ENCODE results near the gene MATR3.
"Not testable (repeated sequence)": the region's sequence is repeated elsewhere in the genome, so short reads cannot be mapped to it uniquely, and the experiment has no call there.

MATR3 gene

DNA sequence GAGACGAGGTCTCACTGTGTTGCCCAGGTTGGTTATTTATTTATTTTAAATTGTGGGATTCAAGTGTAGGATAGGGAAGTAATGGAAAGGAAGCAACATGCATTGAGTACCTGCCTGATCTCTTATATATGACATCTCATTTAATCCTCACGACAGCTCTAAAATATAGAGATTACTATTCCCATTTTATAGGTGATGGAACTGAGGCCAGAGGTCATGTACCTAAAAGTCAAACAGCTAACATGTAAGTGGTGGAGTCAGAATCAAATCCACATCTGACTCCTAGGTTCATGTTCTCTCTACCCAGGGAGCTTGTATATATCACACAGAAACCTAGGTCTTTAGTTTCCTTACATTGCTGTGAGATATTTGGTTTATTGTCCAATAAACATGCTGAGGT, 26.1 kb upstream of the MATR3 start:
- no peak overlapping the region for H3K27ac ChIP-seq
- TF ChIP-seq, protein P1, sequence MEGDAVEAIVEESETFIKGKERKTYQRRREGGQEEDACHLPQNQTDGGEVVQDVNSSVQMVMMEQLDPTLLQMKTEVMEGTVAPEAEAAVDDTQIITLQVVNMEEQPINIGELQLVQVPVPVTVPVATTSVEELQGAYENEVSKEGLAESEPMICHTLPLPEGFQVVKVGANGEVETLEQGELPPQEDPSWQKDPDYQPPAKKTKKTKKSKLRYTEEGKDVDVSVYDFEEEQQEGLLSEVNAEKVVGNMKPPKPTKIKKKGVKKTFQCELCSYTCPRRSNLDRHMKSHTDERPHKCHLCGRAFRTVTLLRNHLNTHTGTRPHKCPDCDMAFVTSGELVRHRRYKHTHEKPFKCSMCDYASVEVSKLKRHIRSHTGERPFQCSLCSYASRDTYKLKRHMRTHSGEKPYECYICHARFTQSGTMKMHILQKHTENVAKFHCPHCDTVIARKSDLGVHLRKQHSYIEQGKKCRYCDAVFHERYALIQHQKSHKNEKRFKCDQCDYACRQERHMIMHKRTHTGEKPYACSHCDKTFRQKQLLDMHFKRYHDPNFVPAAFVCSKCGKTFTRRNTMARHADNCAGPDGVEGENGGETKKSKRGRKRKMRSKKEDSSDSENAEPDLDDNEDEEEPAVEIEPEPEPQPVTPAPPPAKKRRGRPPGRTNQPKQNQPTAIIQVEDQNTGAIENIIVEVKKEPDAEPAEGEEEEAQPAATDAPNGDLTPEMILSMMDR (conservative IDR thresholded peaks at IDR 0.05): no peak

DNA sequence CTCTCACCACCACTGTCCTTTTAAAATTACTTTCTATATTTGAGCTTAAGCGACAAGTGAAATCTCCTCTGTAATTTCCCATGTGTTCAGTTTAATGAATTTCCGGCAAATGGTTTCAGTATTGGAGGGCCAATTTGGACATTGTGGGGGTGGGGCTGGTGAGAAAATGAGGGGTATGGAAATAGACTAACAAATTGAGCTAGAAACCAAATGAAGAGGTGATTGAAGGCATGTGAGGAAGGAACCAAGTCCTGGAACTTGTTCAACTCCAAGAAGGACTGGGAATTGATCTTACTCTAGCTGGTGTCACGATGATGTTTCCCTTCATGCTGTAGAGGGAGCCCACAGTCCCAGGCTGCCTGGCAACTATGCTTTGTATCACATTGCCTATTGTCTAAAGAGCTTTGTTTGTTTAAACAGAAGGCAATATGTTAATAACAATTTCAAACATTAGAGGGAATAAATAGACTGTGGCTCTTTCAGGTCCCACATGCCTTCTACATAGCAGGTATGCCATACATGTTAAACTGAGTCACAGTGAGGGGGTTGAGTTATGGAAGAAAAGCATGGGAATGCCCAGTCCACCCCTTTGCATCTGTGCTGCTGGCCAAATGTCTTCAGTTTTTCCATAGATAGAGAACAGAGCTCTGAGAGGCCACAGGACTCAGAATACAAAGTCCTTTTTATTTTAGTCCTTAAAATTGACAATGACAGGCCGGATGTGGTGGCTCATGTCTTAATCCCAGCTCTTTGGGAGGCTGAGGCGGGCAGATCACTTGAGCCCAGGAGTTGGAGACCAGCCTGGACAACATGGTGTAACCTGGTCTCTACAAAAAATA, 25.0 kb upstream of the MATR3 start:
- TF ChIP-seq, protein P1 (conservative IDR thresholded peaks at IDR 0.05): 0 out of 2 replicates have a peak, but pooled peaks have one; percentile 6

DNA sequence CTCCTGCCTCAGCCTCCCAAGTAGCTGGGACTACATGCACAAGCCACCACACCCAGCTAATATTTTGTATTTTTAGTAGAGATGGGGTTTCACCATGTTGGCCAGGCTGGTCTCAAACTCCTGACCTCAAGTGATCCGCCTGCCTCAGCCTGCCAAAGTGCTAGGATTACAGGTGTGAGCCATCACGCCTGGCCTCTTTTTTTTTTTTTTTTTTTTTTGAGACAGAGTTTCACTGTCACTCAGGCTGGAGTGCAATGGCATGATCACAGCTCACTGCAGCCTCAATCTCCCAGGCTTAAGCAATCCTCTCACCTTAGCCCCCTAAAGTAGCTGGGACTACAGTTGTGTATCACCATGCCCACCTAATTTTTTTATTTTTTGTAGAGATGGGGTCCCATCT, 22.8 kb upstream of the MATR3 start:
- not testable (repeated sequence) for H3K27ac ChIP-seq

More for the DNA sequence above, 25.0 kb upstream of the MATR3 start:
- no peak overlapping the region for H3K27ac ChIP-seq

DNA sequence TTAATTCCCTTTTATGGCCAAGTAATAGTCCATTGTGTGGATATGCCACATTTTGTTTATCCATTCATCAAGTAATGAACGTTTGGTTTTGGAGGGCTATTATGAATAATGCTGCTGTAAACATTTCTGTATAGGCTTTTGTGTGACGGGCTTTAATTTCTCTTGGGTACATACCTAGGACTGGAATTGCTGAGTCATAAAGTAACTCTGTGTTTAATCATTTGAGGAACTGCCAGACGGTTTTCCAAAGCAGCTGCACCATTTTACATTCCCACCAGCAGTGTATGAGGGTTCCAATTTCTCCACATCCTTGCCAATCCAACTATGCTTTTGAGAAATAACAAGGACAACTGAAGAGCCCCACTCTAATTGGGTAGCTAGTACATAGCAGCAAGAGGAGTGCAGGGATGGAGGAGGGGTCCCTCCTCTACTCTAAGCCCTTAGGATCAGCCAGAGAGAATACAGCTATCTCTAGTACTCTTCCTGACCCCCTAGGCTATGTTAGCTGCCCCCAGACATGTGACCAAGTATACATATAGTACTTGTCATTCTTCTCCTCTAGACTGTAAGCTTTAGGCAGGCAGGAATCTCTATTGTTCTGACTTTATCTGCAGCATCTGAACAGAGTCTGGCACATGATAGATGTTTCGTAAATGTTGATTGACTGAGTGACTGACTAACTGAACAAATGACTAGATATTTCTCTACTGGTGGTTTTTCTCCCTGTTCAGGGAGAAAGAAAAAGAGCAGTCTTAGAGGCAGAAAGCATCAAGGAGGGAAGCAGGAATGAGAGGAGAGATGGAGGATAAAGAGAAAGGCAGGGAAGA, 22.1 kb upstream of the MATR3 start:
- H3K27ac ChIP-seq: peak overlapping the region; percentile 88
- TF ChIP-seq, protein P1 (conservative IDR thresholded peaks at IDR 0.05): no peak

DNA sequence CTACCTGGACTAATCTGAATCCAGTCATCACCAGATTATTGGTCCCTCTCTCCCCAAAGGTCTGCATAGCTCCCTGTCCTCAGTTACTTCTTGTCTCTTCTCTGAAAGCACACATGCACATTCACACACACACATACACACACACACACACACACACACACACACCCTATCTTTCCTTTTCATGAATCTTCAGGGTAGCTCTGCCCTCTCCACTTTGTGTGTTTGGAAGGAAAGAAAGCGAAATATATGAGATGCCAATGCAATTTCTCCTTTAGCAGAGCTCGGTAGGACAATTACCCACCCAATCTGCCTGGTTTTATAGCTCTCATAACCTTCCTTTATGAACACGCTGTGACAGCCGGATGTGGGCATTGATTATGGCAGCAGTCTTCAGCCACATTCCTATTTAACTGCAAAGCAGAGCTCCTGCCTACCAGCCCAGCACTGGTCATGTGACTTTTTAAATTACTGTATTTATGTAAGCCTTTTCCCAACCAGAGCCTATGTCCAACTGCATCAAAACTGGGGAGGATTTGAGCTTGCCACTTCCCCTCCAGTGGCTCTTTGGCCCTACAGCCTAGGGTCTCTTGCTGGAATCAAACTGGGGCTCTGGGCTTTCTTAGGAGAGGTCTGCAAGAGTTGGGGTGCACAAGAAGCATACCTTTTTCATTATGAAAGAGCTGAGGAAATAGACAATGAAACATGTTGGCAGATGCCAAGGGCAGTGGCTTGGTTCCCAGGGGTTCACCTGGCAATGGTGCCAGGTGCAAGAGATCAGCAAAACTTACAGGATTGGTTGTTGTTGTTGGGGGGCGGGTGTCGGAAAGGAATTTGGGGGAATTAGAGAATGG, 20.8 kb upstream of the MATR3 start:
- peak overlapping the region; percentile 88 for H3K27ac ChIP-seq

DNA sequence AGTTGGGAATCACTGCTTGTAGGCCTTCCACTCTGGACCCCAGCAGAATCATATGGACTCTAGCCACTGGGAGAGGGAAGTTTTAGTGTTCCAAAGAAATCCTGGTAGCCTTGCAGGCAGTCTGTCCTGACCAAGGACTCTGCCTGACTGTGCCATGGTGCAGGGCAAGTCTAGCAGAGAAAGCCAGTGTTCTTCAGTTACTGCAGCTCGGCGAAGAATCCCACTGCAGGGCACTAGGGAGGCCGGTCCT, 20.3 kb upstream of the MATR3 start:
- TF ChIP-seq, protein P1 (conservative IDR thresholded peaks at IDR 0.05): no peak
- peak overlapping the region; percentile 88 for H3K27ac ChIP-seq

More for the DNA sequence above, 20.8 kb upstream of the MATR3 start:
- TF ChIP-seq, protein P1 (conservative IDR thresholded peaks at IDR 0.05): no peak

DNA sequence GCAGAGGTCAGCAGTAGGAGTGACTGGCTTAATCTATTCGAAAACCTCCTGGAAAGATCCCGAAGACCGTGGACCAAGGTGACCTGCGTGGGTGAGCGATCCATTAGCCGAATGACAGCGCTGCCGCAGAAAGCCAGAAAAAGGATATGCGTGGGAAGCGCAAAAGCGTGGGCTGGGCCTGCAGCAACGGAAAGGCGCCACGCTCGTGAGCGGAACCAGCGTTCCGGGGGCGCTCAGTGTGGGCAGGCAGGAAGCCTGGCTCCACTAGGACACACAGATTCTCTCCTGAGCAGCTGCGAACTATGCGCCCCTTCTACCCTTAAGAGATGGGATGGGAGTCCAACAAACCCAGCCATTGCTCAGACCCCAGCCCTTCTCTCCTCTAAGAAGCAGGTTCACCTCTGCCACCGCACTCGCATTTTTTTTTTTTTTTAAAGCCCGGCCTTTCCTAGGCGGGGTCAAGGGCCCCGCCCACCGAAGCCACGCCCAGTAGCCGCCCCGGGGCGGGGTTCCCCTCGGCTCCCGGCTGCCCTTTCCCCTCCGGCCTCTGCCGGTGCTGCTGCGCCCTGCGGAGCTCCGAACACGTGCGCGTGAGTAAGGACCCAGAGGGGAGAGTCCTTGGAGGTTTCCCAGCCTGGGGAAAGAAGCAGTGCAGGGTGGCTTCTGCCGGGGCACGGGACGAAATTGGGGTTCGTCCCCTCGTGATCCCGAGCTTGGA, 19.8 kb upstream of the MATR3 start:
- H3K27ac ChIP-seq: peak overlapping the region; percentile 88
- TF ChIP-seq, protein P1 (conservative IDR thresholded peaks at IDR 0.05): peak; percentile 26

All from VCaP (cell line).